Spleen (tissue), 7 donors: Measurements from ENCODE around the gene TMEM108.

ENCODE experiments used
- CTCF ChIP-seq, 11 experiments: fragments of 200-600 bp in 7 of 11; fragments of 450-650 bp in 4 of 11; sonication (generic) in 4 of 11; IDR thresholded peaks in 8 of 11; conservative IDR thresholded peaks in 3 of 11; 1 replicate in 7 of 11; 2 replicates in 4 of 11; pipeline versions ENCODE4 v1.4.0 to v1.8.0; 2016 to 2021; ENCODE audit warnings: antibody characterized with exemption in 11 of 11, inconsistent platforms in 4 of 11, mild to moderate bottlenecking in 1 of 11
- POLR2A ChIP-seq, 3 donors: fragments of 450-650 bp; IDR thresholded peaks; one replicate each; pipeline ENCODE4 v1.5.1; 2017; ENCODE audit warnings: antibody characterized with exemption in 3 of 3, mild to moderate bottlenecking in 1 of 3
- POLR2AphosphoS5 ChIP-seq, 3 donors: sonication (generic); formaldehyde crosslinking; IDR thresholded peaks; one replicate each; pipeline ENCODE4 v1.5.1; 2017; ENCODE audit warnings: antibody characterized with exemption in 3 of 3
- donor health status: DM: no; HTN: no; CAD: no; lungs with moderate emphysema.
- donor health status: DM: no; HTN: no; CAD: no.
- donor health status: DM: no; HTN: no; CAD: no.

- TF ChIP-seq POLR2A (IDR thresholded peaks at IDR 0.05) (no peak), CTCF (IDR thresholded peaks at IDR 0.05 in 8 of 11, conservative IDR thresholded peaks at IDR 0.05 in 3 of 11) (no peak), POLR2AphosphoS5 (IDR thresholded peaks at IDR 0.05) (no peak)
Observed at GRCh38 chr3:133361011-133361410, 322.8 kb downstream of the TMEM108 start.
